HCT116 (cell line): ENCODE results near the gene HMCN2.

Source experiments
- CTCF ChIP-seq, 3 experiments: fragments of 200-600 bp in 1 of 3; sonication (generic) in 1 of 3; IDR thresholded peaks in 2 of 3; conservative IDR thresholded peaks in 1 of 3; 2 replicates each; pipeline ENCODE4 v1.5.1; 2012 to 2017; ENCODE audit warnings: low read depth in 2 of 3, low read length in 2 of 3, antibody characterized with exemption in 1 of 3, borderline replicate concordance in 1 of 3, control low read depth in 1 of 3, mild to moderate bottlenecking in 1 of 3, mixed read lengths in 1 of 3, mixed run types in 1 of 3, moderate library complexity in 1 of 3; ENCODE audit not compliant: insufficient read depth in 1 of 3
- ELF1 ChIP-seq: IDR thresholded peaks from 2 replicates; pipeline ENCODE4 v1.6.1; 2012; ENCODE audit warnings: low read depth, borderline replicate concordance
- EZH2 ChIP-seq: fragments of 200-600 bp; sonication (generic); IDR thresholded peaks from 2 replicates; pipeline ENCODE4 v1.6.1; 2017; ENCODE audit warnings: antibody characterized with exemption, mixed run types
- MAX ChIP-seq: IDR thresholded peaks from 2 replicates; pipeline ENCODE4 v1.6.1; 2012
- POLR2A ChIP-seq: IDR thresholded peaks from 2 replicates; pipeline ENCODE4 v1.7.0; 2011; ENCODE audit warnings: borderline replicate concordance; ENCODE audit not compliant: insufficient read depth, insufficient read length; ENCODE audit errors: extremely low read depth
- POLR2AphosphoS5 ChIP-seq: IDR thresholded peaks from 2 replicates; pipeline ENCODE4 v1.6.1; 2011; ENCODE audit warnings: mild to moderate bottlenecking, low read depth, low read length, moderate library complexity
- SIN3A ChIP-seq: IDR thresholded peaks from 2 replicates; pipeline ENCODE4 v1.6.1; 2012; ENCODE audit warnings: low read depth
- YY1 ChIP-seq: IDR thresholded peaks from 2 replicates; pipeline ENCODE4 v1.6.1; 2011; ENCODE audit warnings: low read length, low read depth, moderate library complexity, mild to moderate bottlenecking; ENCODE audit not compliant: insufficient replicate concordance; ENCODE audit errors: extremely low read depth

GRCh38 chr9:130319300-130319699 is 53.7 kb downstream of the HMCN2 start:
- no peak for TF ChIP-seq CTCF (IDR thresholded peaks at IDR 0.05 in 2 of 3, conservative IDR thresholded peaks at IDR 0.05 in 1 of 3; ENCODE audit: borderline replicate concordance in 1 of 3, insufficient read depth in 1 of 3, low read depth in 2 of 3, low read length in 2 of 3)
- no peak for TF ChIP-seq YY1
- TF ChIP-seq ELF1: no peak
- no peak for TF ChIP-seq POLR2A
- no peak for TF ChIP-seq EZH2
- TF ChIP-seq POLR2AphosphoS5: no peak
- no peak for TF ChIP-seq MAX
- no peak for TF ChIP-seq SIN3A
